NCI-H82 (cell line): ENCODE measurements around the gene ANKRD10.
A peak's percentile ranks its signal among the peaks of the same experiment; 100 is the strongest.

ENCODE experiments used
- DNase-seq: peaks from one replicate; lab custom pipeline; 2025; lab: John Stamatoyannopoulos, UW

ANKRD10 gene

DNA sequence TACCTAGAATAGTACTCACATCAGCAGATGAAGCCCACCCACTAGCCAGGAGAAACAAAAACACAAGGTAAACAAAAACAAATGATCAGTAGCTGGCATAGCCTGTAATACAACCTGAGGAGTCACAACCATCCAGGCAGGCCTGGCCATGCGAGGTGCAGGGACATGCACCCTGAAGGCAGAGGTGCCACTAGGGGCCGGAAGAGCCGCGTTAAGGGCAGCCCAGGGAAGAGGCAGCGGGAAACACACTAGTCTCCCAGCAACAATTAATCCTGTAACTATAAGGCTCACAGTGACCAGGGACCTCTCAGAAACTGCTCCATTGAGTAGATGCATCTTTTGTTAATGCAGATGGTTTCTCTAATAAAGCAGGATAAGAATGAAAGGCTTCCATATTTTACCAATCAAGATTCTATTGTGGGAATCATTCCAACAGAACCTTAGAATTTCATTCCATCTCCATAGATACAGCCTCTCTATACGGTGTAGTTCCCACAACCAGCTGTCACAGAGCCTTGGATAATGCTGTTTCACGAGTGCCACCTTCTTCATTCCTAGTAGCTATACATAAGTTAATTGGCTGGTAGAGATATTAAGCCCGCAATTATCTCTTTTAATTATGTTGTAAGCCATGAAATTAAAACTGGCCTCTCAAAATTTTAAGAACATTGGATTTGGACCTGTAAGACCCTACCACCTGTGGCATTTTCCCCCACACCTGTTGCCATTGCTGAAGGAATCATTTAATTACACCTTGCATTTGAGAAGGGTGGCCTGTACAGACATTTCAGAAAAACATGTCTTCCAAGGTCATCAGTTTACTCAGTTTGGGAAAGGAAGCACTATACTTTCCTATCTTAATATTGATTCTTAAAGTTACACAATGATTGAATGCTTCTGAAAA, 28.7 kb downstream of the ANKRD10 start:
- DNase-seq, result peak; percentile 56

GRCh38 chr13:110885516-110885915, 29.4 kb downstream of the ANKRD10 start:
- no peak for DNase-seq

DNA sequence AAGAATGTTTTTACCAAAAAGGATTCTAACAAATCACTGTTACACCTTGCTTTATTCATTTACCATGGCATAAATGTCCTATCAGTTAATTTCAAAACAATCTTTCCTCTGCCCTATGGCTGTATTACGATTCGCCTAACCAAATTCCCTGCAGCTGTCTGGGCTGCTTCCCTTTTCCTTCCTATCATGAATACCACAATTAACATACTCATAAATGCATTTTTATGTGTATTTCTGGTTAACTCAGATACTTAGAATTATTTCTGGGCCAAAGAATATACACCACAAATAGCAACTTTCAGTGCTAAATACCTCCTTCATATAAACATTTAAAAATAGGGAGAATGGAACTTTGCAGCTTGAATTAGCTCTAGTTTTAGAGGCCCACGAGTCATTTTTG, 30.4 kb downstream of the ANKRD10 start:
- no peak for DNase-seq

GRCh38 chr13:110883542-110883941, 31.3 kb downstream of the ANKRD10 start:
- DNase-seq, result no peak

- DNase-seq, result no peak
Observed at GRCh38 chr13:110882972-110883371, 31.9 kb downstream of the ANKRD10 start.

- DNase-seq, result peak; percentile 21
Observed at GRCh38 chr13:110881839-110882627, 32.8 kb downstream of the ANKRD10 start.

- DNase-seq, result no peak
Observed at GRCh38 chr13:110880627-110881026, 34.2 kb downstream of the ANKRD10 start.

GRCh38 chr13:110879482-110879881, 35.4 kb downstream of the ANKRD10 start:
- DNase-seq, result no peak

DNA sequence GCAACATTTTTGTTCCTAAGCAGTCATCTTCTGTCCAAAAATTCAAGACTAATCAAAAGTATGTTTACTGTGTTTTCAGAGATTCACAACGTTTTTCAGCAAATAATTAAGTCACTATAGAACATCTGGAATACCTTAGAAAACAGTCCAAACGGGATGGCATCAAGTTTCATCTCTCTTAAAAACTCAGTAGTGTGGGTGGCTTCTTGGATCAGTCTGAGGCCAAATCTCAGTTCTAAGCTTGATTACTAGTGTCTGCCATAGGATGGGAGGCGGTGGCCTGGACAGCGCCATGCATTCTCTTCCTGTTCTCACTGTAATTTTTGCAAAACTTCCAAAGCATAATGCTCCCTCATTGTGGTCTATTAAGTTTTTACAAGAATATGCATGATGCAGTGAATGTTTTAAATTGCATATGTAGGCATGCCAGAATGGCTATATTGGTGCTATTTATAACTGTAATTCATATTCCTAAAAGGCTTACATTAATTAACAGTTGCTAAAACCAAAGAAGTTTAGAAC, 37.1 kb downstream of the ANKRD10 start:
- no peak for DNase-seq

DNA sequence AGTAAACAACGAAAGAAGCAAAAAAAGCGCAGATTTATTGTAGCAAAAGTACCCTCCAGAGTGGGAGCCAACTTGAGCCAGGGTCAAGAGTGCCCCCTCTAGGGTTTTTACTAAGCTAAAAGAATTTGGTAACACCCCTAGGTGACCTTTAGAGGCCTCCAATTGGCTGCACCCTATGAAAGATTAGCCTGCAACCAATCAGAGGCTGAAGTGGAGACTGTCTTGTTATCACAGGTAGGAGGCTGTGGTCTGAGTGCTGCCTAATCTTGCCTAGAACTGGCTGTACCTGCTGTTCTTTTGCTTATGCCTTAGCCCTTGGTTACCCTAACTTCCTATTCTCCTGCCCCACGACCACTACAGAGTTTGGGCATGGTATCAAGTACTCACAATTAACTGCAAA, 38.3 kb downstream of the ANKRD10 start:
- DNase-seq, result peak; percentile 53

DNA sequence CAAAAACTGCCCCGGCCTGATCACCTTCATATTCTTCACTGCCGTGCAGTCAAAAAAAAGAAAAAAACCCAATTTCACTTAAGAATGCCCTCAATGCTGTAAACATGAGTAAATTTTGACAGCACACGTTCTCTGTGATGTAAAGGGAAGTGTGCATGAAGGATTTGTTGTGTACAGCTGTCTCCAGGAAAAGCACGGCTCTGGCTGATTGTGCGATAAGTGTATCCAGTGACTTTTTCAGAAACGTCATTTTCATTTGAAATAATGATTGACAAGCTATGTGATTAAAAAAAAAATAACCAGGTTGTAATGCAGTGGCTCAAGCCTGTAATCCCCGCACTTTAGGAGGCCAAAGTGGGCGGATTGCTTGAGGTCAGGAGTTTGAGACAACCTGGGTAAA, 39.6 kb downstream of the ANKRD10 start:
- DNase-seq, result no peak

DNA sequence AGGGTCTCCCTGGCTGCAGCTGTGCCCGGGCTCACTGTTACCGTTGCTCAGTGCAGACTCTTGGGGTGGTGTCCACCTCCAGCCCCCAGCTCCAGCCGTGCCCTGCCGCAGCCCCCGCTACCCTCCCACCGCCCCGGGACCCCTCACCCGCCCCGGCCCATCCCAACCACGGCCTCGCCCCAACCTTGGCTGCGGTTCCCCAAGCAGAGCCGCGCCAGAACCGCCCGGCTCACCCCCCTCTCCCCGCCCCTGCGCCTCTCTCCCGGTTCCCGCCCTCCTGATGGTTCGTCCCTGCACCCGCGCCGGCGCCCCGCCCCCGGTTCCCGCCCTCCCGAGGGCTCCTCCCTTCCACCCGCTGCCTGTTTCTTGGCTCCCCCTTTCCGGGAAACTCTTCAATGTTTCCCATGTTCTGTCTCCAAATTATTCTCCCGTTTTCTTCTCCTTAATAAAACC, 40.3 kb downstream of the ANKRD10 start:
- DNase-seq, result peak; percentile 89

- DNase-seq, result no peak
Observed at GRCh38 chr13:110873639-110874507, 41.0 kb downstream of the ANKRD10 start.

DNA sequence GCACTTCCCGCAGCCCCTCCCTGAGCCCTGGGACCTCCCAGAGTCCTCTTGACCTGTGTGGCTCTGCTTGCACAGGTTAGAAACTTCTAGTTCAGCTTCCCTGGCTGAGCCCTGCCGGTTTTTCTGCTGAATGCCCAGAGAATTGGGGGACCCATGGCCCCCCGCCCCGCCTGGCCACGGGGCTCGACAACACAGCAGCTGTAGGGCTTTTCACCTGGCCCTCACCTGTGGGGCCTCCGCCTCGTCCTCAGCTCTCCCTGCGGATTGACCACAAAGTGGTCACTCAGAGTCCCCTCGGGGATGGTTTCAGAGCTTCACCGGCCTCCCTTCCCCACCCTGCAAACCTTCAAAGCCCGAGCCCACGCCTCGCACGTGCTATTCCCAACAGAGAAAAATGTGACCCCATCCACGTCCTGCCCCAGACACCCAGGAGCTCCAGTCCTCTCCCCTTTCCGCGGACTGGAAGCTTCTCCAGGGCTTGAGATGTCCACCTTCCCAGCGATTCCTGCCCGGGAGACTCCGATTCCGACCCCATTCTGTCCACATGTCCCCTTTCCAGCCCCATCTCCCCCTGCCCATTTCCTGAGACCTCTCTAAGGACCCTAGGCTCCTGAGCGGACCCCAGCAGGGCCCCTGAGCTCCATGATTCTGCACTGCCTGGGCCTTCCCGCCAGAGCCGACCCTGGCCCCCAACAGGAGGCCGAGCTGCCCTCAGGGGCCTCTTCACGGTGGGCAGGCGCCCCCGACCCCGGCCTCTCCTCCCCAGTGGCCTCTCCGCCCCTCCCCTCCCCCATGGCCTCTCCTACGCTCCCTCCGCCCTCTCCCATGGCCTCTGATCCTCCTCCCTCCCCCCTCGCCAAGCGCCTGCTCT, 41.9 kb downstream of the ANKRD10 start:
- DNase-seq, result no peak

- no peak for DNase-seq
Observed at GRCh38 chr13:110872034-110872767, 42.7 kb downstream of the ANKRD10 start.

DNA sequence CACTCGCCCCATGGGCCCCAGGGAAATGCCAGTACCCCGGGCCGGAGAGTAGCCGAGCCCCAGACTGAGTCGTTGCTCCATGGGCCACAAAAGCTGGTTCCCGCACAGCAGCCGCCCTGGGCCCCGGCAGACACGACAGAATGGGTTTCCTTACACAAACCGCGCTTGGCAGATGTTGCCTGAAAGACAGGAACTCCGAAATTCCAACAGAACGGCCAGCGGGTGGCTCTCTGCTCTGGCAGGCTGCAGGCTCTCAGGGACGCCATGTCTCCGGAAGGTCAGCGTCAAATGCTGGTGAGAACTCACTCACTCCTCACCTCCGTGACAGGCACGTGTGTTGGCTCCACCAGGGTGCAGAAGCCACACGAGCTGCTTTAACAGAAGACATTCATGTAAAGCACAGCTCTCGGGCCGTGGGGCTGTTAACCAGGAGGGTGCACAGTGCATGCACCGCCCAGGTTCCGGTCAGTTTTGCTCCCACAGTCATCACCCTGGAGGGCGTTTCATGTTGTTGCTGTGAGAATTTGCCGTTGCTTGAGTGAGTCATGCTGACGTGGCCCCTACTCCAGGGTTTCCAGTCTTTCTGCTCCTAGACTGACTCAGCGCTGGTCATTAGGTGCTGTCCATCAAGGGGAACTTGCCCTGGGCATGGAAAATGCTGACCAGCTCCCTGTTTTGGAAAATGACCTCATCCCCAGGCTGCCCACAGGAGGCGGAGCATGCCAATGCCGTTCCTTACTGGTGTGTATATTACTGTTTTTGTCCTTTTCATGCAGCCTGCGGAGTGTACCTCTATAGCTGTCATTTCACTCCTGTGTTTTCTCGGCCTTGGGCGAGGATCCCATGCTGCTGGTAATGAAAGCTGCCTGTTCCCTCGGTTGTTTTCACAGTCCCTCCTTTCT, 44.8 kb downstream of the ANKRD10 start:
- DNase-seq, result no peak

- no peak for DNase-seq
Observed at GRCh38 chr13:110869231-110869804, 45.6 kb downstream of the ANKRD10 start.

DNA sequence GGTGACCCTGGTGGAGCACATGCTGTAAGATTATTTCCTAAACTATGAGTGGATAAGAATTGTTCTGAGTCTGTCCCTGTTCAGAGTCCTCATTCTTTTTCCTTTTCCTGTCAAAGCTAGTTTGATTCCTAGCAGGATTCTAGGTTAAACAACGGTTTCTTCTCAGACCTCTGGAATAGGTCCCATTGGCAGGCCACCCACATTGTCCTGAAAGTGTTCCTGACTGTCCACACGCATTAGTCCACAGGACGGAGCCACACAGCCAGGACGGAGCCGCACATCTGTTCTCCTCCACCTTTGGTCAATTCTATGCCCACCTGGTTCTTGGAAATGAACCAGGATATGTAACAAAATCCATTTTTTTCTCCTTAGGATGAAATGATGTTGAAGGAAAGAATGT, 46.1 kb downstream of the ANKRD10 start:
- DNase-seq, result no peak

DNA sequence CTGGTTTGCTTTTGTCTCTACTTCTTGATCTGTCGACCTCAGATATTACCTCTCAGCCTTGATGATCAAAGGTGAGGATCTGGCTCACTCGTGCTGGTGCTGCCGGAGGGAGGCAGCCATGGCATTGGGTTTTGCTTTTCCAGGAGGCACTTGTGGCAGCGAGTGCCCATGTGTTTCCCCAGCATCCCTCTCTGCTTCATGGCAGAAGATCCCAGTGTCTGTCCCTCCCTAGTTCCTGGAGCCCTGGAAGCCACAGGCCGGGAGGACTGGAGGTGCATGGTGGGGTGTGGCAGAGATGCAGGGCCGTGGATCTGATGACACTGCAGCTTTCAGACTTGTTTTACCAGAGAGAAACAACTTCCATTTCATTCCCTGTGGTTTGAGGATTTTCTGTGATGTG, 47.5 kb downstream of the ANKRD10 start:
- DNase-seq, result no peak
